HG03196 (cell line): ENCODE results near the gene LIN7A.

Experiments
- ATAC-seq: cut with Tn5 transposase; IDR thresholded peaks from one replicate; pipeline ENCODE4 v1.9.1; 2021; ENCODE audit not compliant: unreplicated experiment

LIN7A gene

GRCh38 chr12:80766210-80766609 is 171.5 kb downstream of the LIN7A start:
- ATAC-seq, result no peak

GRCh38 chr12:80763874-80764273 is 173.9 kb downstream of the LIN7A start:
- no peak for ATAC-seq

- no peak for ATAC-seq
Measured at GRCh38 chr12:80761838-80762237, 175.9 kb downstream of the LIN7A start.

GRCh38 chr12:80756875-80757274 is 180.9 kb downstream of the LIN7A start:
- ATAC-seq, result no peak

GRCh38 chr12:80754274-80754673 is 183.5 kb downstream of the LIN7A start:
- no peak for ATAC-seq

- no peak for ATAC-seq
Measured at GRCh38 chr12:80752464-80752863, 185.3 kb downstream of the LIN7A start.

- ATAC-seq, result no peak
Measured at GRCh38 chr12:80749456-80749855, 188.3 kb downstream of the LIN7A start.

GRCh38 chr12:80747800-80748199 is 189.9 kb downstream of the LIN7A start:
- no peak for ATAC-seq

GRCh38 chr12:80745851-80746505 is 191.8 kb downstream of the LIN7A start:
- ATAC-seq, result no peak
